ENCODE results near the gene CEP152.

DNA sequence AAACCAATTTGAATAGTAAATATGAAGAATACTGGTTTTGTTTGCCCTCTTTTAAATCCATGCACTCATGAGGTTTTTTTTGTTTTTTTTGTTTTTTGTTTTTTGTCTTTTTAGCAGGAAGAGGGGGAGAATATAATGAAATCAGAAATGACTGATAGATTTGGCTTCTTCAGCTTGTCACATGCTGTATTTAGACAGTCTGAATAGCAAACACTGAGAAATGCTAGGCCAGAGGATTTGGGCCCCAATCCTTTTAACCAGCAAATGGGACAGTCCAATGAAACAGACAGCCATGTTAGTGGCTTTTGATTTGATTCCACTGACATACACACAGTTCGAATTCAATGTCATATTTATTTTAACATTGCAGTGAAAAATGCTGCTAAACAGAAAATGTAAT is 14.2 kb upstream of the CEP152 start:
- TF ChIP-seq, protein P1, sequence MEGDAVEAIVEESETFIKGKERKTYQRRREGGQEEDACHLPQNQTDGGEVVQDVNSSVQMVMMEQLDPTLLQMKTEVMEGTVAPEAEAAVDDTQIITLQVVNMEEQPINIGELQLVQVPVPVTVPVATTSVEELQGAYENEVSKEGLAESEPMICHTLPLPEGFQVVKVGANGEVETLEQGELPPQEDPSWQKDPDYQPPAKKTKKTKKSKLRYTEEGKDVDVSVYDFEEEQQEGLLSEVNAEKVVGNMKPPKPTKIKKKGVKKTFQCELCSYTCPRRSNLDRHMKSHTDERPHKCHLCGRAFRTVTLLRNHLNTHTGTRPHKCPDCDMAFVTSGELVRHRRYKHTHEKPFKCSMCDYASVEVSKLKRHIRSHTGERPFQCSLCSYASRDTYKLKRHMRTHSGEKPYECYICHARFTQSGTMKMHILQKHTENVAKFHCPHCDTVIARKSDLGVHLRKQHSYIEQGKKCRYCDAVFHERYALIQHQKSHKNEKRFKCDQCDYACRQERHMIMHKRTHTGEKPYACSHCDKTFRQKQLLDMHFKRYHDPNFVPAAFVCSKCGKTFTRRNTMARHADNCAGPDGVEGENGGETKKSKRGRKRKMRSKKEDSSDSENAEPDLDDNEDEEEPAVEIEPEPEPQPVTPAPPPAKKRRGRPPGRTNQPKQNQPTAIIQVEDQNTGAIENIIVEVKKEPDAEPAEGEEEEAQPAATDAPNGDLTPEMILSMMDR (IDR thresholded peaks at IDR 0.05) = no peak
- no peak for TF ChIP-seq POLR2A (IDR thresholded peaks at IDR 0.05)
